Upper lobe of left lung (tissue), 4 donors: ENCODE results near the gene SNX32.

Source experiments
- EP300 ChIP-seq, 4 donors: sonication (generic); formaldehyde crosslinking; IDR thresholded peaks; one replicate each; pipeline ENCODE4 v1.5.1; 2017; ENCODE audit warnings: antibody characterized with exemption in 4 of 4, control low read depth in 2 of 4
- POLR2A ChIP-seq, 4 donors: fragments of 450-650 bp; IDR thresholded peaks; one replicate each; pipeline ENCODE4 v1.5.1; 2016 to 2017; ENCODE audit warnings: antibody characterized with exemption in 4 of 4, mild to moderate bottlenecking in 2 of 4
- POLR2AphosphoS5 ChIP-seq, 2 donors: sonication (generic); formaldehyde crosslinking; IDR thresholded peaks; one replicate each; pipeline ENCODE4 v1.5.1; 2017; ENCODE audit warnings: antibody characterized with exemption in 2 of 2
- TF ChIP-seq, protein P1 (sequence below), 6 experiments: fragments of 450-650 bp in 4 of 6; fragments of 200-600 bp in 2 of 6; sonication (generic) in 2 of 6; IDR thresholded peaks; one replicate each; pipeline ENCODE4 v1.5.1; 2016 to 2019; ENCODE audit warnings: antibody characterized with exemption in 6 of 6

DNA sequence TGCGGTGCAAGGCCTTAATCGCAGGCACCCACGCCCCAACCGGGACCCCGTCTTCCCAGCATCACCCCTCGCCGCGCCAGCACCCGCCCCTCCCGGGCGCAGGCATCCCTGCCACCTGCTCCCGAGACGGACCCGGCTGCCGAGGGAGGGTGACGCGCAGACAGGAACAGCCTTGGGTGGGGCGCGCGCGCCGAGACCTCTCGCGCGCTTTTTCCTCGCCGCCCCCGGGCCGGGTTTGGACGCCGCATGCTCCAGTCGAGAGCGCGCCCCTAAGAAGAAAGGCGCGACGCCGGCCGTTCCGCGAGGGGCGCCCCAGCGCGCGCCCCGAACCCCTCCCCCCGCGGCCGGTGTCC, 23.7 kb downstream of the SNX32 start:
- TF ChIP-seq, protein P1, sequence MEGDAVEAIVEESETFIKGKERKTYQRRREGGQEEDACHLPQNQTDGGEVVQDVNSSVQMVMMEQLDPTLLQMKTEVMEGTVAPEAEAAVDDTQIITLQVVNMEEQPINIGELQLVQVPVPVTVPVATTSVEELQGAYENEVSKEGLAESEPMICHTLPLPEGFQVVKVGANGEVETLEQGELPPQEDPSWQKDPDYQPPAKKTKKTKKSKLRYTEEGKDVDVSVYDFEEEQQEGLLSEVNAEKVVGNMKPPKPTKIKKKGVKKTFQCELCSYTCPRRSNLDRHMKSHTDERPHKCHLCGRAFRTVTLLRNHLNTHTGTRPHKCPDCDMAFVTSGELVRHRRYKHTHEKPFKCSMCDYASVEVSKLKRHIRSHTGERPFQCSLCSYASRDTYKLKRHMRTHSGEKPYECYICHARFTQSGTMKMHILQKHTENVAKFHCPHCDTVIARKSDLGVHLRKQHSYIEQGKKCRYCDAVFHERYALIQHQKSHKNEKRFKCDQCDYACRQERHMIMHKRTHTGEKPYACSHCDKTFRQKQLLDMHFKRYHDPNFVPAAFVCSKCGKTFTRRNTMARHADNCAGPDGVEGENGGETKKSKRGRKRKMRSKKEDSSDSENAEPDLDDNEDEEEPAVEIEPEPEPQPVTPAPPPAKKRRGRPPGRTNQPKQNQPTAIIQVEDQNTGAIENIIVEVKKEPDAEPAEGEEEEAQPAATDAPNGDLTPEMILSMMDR (IDR thresholded peaks at IDR 0.05) = peak in 1 of 6 experiments; percentile 13
- TF ChIP-seq EP300 (IDR thresholded peaks at IDR 0.05) = no peak
- no peak for TF ChIP-seq POLR2A (IDR thresholded peaks at IDR 0.05)
- TF ChIP-seq POLR2AphosphoS5 (IDR thresholded peaks at IDR 0.05) = no peak
